ENCODE measurements around the gene ASCC1. TPM values are rescaled to one million over a fixed set of nuclear protein-coding genes. Genes with fewer than 3 reads are reported as not detected.

The ASCC1 gene
- total and polyA plus RNA-seq, 2 of the 13 experiments (the other 11 are each of a cell fraction or from before 2014, with no cell fraction given), result 21.6 to 30.1 TPM

- in situ Hi-C loops (cut with HindIII; ENCODE audit: extremely low pct_ligation_motif_present, low pct_unique_long_range_greater_than_20kb), result no loop called here
- H2AFZ ChIP-seq (ENCODE audit: low read length), result no peak overlapping the region
- WGBS (ENCODE audit: low lambda C conversion rate), result 81% methylated on average over 6 of the region's 6 CpGs
- H3K4me1 ChIP-seq (ENCODE audit: insufficient read depth, low read length), result peaks cover 53% of the 10 kb centered on the region
- H3K36me3 ChIP-seq (replicated peaks in 1 of 2; ENCODE audit: control insufficient read depth in 1 of 2, insufficient read depth in 2 of 2, low read length in 2 of 2), result no peaks in the 10 kb centered on the region
- FAIRE-seq, result no peak
- H3K4me3 ChIP-seq (replicated peaks in 1 of 3; ENCODE audit: insufficient read depth in 1 of 3, low read depth in 2 of 3, low read length in 3 of 3), result no peak overlapping the region
- no peak for DNase-seq (ENCODE audit: low spot score)
- no peak for TF ChIP-seq ZC3H4 (CRISPR knock-in tag; IDR thresholded peaks at IDR 0.05; ENCODE audit: borderline replicate concordance)
- TF ChIP-seq ZFP41 (CRISPR knock-in tag; IDR thresholded peaks at IDR 0.05; ENCODE audit: borderline replicate concordance), result no peak
- no peak for TF ChIP-seq TSC22D2 (CRISPR knock-in tag; IDR thresholded peaks at IDR 0.05; ENCODE audit: borderline replicate concordance)
- no peak for TF ChIP-seq HOXA9 (CRISPR knock-in tag; IDR thresholded peaks at IDR 0.05; ENCODE audit: borderline replicate concordance)
- TF ChIP-seq ZNF296 (CRISPR knock-in tag; conservative IDR thresholded peaks at IDR 0.05), result no peak
- TF ChIP-seq MTF2 (CRISPR knock-in tag; IDR thresholded peaks at IDR 0.05; ENCODE audit: borderline replicate concordance), result no peak
- TF ChIP-seq ATM (IDR thresholded peaks at IDR 0.05; ENCODE audit: borderline replicate concordance), result no peak
- no peak for TF ChIP-seq ZNF317 (CRISPR knock-in tag; IDR thresholded peaks at IDR 0.05)
- TF ChIP-seq ZSCAN12 (CRISPR knock-in tag; IDR thresholded peaks at IDR 0.05), result no peak
- no peak for TF ChIP-seq ZNF749 (CRISPR knock-in tag; IDR thresholded peaks at IDR 0.05; ENCODE audit: borderline replicate concordance)
- no peak for TF ChIP-seq WIZ (CRISPR knock-in tag; IDR thresholded peaks at IDR 0.05)
- TF ChIP-seq ZNF687 (CRISPR knock-in tag; IDR thresholded peaks at IDR 0.05), result no peak
- no peak for TF ChIP-seq THRA (CRISPR knock-in tag; IDR thresholded peaks at IDR 0.05; ENCODE audit: borderline replicate concordance)
- TF ChIP-seq RFX5 (IDR thresholded peaks at IDR 0.05; ENCODE audit: low read depth, low read length), result no peak
- no TSS peak for BruUV-seq (replicated peaks)
- H3K27me3 ChIP-seq (ENCODE audit: control insufficient read depth in 1 of 2, insufficient read depth in 2 of 2, low read length in 2 of 2), result no peaks in the 10 kb centered on the region
- H3K4me2 ChIP-seq (ENCODE audit: low read depth, low read length), result no peak overlapping the region
- ChIA-PET POLR2A (interaction anchor here (0.9 to 2.6 kb wide), 2 partner anchors 10 to 56 kb away, joined by 3 to 10 read pairs; no protein-coding TSS in a partner anchor), CTCF (ENCODE audit: low intra/inter-chr PET ratio, low total read pairs) (no interaction called here)
- H3K9ac ChIP-seq (ENCODE audit: insufficient read depth, low read depth, low read length), result no peak overlapping the region
- ATAC-seq, result no peak
- intact Hi-C loops (cut with micrococcal nuclease; ENCODE audit: unreplicated experiment), result no loop called here
- no peaks in the 10 kb centered on the region for H3K79me2 ChIP-seq (ENCODE audit: insufficient read depth, low read length)
- H4K20me1 ChIP-seq (ENCODE audit: insufficient read depth, low read length), result no peaks in the 10 kb centered on the region
- no peak overlapping the region for H3K27ac ChIP-seq (ENCODE audit: extremely low read length, insufficient read depth, low read length)
- H3K9me3 ChIP-seq (ENCODE audit: low read length), result no peaks in the 10 kb centered on the region
Measured at GRCh38 chr10:72265508-72265907, 49.4 kb upstream of the ASCC1 start.

Data from HepG2 (cell line).